ENCODE data around the gene REV3L.
"Not testable (repeated sequence)": the region's sequence is repeated elsewhere in the genome, so short reads cannot be mapped to it uniquely, and the experiment has no call there.

Gene REV3L

DNA sequence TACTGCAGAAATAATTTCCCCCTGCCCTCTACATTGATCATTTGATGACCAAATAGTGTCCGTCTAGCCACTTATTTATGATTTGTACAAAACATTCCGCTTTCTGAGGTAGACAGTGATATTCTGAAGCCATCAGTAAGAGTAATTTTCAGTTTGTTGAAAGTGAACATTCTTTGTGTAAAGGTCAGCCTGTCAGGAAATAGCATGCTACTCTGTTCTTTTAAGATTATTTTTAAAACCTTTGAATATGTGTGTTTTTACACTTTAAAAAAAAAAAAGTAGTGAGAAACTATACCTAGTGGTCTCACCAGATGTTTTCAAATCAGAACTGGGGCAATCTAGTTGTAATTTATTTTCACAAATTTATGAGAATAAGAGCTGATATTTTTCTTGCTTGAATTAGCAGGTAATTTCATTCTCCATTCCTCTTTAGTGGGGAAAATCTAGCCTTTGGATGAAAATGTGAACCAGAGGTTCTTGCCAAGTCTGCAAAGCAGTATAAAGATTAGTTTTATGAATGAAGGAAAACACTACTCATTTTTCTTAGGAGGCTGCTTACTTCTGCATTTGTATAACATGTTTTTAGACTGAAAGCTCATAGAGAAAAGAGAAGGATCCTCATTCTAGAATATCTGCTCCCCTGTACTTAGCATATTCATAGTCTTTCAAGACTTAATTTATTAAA, 12.1 kb upstream of the REV3L start:
- DNase-seq: no peak

DNA sequence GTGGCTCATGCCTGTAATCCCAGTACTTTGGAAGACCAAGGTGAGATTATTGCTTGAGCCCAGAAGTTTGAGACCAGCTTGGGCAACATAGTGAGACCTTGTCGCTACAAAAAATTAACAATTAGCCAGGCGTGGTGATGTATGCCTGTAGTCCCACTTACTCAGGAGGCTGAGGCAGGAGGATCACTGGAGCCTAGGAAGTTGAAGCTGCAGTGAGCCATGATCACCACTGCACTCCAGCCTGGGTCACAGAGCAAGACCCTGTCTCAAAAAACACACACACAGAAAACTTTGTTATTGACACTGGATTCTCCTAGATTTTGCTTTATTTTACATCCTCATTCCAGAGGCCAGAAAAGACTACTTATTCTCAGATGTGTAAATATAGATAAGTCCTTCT, 9.5 kb upstream of the REV3L start:
- no peak for DNase-seq

DNA sequence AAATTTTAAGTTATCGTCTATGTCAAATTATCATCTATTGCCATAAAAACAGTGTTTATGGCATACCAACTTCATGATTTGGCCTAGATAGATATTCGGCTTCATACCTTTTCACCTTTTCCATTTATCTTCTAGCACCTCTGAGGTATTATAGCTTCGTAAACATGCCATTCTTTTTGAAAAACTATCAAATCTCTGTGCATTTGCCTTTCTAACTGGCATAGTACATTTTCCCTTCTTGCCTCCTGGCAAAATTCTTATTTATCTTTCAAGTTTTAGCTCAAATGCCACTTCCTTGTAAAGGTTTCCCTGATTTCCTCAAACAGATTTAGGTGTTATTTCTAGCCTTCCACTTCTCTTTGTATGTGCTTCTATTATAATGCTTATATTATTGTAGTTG, 7.0 kb upstream of the REV3L start:
- no peak for DNase-seq

- DNase-seq: no peak
Measured at GRCh38 chr6:111487661-111488060, 4.6 kb upstream of the REV3L start.

DNA sequence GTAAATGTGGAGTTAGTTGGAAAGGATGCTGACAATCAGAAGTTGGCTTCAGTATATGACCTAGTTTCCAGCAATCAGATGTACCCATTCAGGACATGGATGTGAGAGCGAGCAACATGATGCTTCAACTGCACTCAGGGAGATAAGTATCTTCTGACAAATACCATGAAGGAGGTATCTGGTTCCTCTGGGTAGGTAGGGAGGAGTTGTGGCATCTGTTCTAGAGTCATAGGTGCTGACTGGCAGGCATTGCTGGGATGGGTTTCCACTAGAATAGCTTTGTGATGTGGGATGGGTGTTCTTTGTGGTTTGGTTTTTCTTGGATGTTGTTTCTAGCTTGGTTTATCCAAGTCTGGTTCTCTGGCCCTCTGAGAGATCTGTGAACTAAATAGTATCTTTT, 3.9 kb upstream of the REV3L start:
- DNase-seq: no peak

DNA sequence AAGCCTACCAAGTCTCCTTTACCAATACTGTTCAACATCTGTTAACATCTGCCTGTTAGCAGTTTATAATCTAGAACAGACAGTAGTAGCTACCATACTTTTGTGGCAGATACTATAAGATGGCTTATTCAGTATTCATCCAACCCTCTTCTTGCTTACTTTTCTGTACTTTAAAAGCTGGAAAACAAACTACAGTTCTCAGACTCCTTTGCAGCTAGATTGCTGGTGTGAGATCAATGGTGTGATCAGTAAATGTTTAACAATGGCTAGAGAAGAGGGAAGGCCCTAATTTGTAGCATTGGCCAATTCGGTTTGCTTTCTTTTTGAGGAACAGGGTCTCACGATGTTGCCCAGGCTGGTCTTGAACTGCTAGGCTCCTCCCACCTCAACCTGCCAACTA, 3.5 kb upstream of the REV3L start:
- DNase-seq: no peak

DNA sequence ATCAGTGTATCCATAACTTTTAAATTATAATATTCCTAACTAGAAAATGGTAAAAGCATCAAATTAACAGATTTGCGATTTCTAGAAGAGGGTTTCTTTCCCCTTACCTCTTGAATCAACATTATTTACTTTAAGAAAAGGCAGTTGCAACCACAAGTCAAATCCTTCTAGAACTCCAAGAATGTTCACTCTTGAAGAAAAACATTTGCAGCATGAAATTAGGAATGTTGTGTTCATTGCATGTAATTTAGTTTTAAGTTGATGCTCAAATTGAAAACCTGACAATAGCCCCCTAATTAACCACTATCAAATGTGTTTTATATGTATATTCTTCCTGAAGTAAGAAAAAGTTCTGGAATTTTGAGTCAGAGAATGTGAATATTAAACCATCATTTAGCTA, 2.3 kb upstream of the REV3L start:
- DNase-seq: no peak

DNA sequence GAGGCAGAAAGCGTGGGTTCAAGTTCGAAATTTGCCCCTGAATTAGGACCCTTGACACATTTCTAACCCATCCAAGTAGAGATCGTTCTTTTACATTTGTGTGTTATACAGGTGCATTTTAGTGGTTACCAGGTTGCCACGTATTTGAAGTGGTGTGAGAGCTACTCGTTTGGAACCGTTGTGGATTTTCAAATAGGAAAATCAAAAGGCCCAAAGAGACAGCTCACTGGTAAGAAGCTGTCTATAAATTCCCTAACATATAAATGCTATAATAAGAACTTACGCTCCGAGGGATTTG, 1.6 kb upstream of the REV3L start:
- DNase-seq: no peak

DNA sequence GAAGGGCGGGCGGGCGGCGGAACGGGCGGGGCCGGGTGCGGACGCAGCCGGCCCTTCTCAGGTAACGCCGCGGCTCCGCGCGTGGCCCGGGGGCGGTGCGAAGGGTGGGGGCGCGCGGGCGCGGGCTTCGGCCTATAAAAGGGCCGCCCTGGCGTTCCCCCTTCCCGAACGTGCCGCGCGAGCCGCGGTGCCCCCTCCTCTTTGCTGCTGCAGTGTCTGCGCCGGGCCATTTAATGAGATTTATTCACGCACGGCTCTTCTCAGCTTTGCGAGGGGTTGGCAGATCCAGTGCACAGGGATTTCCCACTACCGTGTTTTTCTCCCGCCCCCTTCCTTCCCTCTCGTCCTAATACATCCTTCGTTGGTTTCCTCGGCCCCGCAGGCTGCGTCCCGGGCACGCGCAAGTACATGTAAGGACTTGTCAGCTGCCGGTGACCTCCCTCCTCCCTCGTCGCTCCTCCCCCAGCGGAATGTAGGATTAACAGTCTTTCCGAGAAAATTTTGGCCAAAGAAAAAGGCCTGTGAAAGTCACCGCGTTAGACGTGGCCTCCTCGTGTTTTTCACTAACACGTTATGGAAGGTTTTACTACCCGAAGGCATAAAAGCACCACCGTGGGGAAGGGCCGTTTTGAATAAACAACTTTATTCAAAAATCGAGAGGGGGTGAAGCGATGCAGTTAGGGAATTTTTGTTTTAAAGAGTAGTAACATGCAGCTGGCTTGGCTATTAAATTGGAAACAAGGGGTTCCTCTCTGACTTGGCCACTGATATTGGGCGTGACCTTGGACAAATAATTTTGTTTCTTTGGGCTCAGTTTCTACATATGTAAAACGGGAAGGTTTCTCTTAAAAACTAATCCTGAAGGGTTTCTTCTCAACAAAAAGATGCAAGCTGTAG, 966 bp upstream of the REV3L start:
- peak; percentile 92 for DNase-seq

DNA sequence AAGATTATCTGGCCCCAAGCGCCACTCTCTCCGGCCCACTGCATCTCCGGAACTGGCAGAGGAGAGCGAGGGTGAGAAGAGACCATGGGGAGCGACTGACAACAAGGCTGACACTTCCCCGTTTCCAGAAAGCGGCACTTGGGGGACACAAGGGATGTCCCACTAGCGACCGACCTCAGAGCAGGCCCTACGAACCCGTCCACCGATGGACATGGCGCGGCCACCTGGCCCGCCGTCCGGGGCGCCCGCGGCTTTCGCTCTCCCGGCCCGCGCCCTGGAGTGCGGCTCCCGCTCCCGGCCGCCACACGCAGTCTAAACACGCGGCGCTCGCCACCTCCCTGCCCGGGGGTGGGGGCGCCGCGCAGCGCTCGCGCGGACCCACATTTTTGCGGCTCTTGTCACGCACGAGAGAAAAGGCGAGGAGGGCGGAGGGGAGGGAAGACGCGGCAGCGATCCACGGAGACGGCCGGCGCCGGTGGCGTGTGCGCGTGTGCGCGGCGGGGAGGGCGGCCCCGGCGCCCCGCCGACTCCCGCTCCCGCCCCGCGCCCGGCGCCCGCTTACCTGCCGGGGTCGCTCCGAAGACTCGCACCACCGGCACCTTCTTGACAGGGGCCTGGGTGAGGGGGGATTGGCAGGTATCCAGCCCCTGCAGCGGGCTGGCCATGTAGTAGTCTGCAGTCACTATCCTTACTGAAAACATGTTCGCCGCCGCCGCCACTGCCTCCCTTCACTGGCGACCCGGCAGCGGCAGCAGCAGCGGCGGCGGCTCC, 645 bp downstream of the REV3L start:
- DNase-seq: peak; percentile 84

DNA sequence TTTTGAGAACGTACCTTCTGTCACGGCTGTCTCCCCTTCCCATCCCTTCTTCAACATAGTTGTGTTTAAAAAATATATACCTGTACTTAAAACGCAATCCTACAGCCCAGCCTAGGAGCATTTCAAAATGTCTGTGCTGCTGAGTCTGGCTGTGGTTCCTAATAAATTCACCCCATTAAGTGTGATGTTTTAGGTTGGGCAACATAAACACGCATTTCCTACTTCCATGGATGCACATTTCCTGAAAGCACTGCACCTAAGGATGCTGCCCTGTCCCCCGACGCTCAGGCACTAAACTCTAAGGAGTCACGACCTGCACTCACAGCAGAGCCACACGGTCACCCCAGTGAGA, 1.2 kb downstream of the REV3L start:
- DNase-seq: no peak

GRCh38 chr6:111480988-111481822, 1.8 kb downstream of the REV3L start:
- no peak for DNase-seq

DNA sequence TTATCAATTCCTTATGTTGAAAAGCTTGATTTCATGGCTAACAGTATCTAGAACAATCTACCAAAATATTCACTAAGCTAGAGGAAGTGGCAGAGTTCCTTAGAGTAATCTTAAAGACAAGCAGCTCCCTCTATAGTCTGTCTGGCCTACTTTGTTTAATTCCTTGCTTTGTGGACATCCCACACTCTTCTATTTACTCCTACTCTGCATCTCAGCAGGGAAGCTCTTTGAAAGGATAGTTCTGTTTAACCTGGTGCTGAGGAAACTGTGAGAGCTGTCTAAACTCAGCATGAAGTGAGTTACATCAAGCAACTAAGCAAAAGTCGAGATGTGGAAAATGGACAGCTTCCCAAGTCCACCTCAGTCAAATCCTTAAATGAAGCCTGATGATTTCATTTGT, 4.3 kb downstream of the REV3L start:
- no peak for DNase-seq

GRCh38 chr6:111478064-111478476, 4.9 kb downstream of the REV3L start:
- DNase-seq: no peak

DNA sequence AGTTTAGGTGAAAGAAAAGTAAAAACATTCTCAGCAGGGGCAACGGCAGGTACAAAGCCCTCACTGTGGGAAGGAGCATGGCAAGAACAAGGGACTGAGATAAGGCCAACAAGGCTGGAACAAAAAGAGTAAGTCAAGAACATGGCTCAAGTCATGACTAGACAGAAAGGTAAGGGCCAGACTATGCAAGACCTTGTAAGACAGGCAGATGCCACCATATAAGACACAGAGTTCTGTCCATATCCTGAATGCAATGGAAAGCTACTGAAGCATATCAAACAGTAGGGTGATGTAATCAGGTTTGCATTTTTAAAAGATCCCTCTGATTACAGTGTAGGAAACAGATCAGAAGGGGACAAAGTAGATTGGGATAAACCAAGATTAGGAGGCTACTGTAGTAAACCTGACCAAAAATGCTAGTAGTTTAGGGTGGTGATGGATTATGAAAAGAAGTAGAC, 5.5 kb downstream of the REV3L start:
- no peak for DNase-seq

DNA sequence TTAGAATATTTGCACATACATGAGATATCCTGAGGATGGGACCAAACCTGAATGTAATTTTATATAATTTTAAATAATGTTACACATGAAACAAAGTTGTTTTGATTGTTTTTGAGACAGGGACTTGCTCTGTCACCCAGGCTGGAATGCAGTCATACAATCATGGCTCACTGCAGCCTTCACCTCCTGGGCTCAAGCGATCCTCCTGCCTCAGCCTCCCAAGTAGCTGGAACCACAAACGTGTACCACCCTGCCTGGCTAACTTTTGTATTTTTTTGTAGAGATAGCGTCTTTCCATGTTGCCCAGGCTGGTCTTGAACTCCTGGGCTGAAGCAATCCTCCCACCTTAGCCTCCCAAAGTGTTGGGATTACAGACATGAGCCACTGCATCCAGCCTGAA, 7.0 kb downstream of the REV3L start:
- DNase-seq: not testable (repeated sequence)

DNA sequence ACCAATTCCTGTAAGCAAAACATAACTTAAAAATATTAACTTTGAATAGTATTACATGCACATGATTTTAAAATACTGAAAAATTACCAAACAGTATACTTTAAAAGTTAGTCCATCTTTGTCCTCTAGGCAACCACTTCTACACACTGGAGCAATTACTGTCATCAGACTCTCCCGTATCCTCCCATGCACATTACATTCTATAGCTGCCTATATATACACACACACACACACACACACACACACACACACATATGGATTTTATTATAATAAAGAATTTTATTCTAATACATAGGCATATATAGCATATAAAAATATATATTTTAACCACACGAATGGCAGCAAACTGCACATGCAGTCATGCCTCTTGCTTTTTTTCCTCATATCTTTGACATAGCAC, 8.2 kb downstream of the REV3L start:
- no peak for DNase-seq

GRCh38 chr6:111474106-111474505, 8.9 kb downstream of the REV3L start:
- DNase-seq: no peak

- no peak for DNase-seq
Measured at GRCh38 chr6:111472933-111473435, 10.0 kb downstream of the REV3L start.

DNA sequence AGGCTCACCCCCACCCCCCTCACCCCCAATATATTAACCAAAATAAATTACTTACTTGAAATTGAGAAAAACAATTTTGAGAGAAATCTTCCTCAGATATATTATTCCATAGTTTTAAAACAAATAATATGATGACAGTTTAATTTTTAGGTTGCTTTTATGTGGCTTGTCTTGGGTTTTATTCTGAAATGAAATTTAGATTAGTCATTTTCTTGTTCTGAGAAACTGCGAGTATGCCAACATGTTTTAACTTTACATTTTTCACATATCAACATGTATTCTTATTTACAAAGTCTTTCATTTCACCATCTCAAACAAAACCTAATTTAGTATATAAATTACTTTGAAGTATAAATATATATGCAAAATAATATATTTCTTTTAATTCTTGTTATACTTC, 11.1 kb downstream of the REV3L start:
- no peak for DNase-seq

GRCh38 chr6:111471533-111471932, 11.5 kb downstream of the REV3L start:
- DNase-seq: no peak

DNA sequence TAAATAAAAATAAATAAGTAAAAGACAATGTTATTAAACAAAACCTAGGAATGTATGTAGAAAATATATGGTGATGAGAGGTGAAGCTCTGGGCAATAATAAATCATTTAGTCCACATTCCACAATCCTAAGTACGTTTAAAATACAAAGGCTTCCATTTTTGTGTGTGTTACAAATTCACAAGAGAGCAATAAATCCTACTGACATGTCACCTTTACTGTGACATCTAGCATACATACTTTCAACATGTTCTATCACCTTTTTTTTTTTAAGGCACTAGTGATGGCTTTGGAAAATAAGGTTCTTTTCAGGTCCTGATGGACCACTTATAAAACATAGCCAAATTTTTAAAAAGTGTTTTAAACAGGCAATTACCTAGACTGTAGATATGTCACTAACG, 12.0 kb downstream of the REV3L start:
- no peak for DNase-seq

GRCh38 chr6:111469543-111469942, 13.5 kb downstream of the REV3L start:
- DNase-seq: no peak
